ENCODE data around the gene LZTR1.

Gene LZTR1

DNA sequence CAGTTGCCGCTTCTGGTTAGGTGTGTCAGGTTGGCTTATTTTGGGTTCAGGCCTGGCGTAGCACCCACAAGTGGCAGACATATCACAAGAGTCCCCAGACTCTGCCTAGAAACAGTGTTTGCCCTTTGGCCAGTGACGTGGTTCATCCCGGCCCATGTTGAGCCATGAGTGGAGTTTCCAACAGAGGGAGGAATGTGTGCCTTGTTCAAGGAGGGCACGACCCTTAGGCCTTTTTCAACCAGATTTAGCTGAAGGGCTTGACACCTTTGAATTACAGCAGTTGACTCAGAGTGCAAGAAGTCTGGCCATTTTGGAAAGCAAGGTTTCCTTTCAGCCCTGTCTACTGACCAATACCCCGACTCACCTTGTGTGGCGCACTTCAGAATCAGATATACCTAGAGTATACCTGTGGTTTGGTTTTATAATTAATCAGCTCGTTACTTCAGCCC, 30.1 kb upstream of the LZTR1 start:
- DNase-seq (ENCODE audit: insufficient read length, low spot score), result no peak
- no peak for FAIRE-seq
- TF ChIP-seq SPI1 (IDR thresholded peaks at IDR 0.05; ENCODE audit: low read depth, low read length) (no peak), PAX5 (IDR thresholded peaks at IDR 0.05; ENCODE audit: insufficient read depth, low read length, severe bottlenecking) (no peak), POLR2A (IDR thresholded peaks at IDR 0.05; ENCODE audit: low read depth, low read length) (no peak), TAF1 (IDR thresholded peaks at IDR 0.05; ENCODE audit: low read depth, low read length) (no peak), POLR2AphosphoS5 (IDR thresholded peaks at IDR 0.05; ENCODE audit: low read depth, low read length) (no peak), POU2F2 (IDR thresholded peaks at IDR 0.05; ENCODE audit: low read depth, low read length) (no peak)

DNA sequence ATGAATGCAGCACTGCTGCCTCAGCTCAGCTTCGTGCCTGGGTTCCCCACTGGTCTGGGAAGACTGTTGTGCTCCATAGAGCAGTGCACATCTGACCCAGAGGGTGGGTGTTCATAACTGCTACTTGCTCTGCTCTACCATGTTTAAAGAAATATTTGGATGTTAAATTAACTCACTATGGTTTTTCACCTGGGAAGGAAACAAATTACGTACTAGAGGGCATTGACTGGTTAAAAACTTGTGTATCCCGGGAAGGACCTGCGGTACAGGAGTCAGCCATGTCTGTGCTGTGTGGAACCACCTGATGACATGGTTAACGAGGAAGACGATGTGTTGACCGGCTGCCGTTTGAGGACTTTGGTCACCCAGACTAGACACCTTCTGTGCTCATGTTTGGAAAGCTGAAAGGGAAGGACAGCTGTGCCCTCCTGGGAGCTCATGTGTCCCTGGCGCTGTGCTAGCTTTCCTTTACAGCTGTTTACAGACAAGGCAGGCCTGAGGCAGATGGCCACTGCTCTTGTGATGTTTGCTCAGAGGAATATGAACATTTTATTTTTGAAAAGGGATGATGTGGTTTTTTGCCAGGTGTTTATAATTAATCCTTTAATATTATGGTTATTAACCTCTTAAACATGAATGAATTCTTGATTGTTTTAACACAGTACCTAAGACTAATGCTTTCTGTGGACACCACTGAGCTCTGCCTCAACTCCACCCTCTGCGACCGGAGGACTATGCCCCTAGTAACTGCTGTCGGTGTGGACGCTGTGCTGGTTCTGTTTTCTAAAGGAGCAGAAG, 29.4 kb upstream of the LZTR1 start:
- FAIRE-seq (no peak), DNase-seq (ENCODE audit: insufficient read length, low spot score) (no peak)
- TF ChIP-seq SPI1 (IDR thresholded peaks at IDR 0.05; ENCODE audit: low read depth, low read length) (no peak), PAX5 (IDR thresholded peaks at IDR 0.05; ENCODE audit: insufficient read depth, low read length, severe bottlenecking) (no peak), POLR2AphosphoS5 (IDR thresholded peaks at IDR 0.05; ENCODE audit: low read depth, low read length) (no peak), POLR2A (IDR thresholded peaks at IDR 0.05; ENCODE audit: low read depth, low read length) (no peak), TAF1 (IDR thresholded peaks at IDR 0.05; ENCODE audit: low read depth, low read length) (no peak), POU2F2 (IDR thresholded peaks at IDR 0.05; ENCODE audit: low read depth, low read length) (no peak)

DNA sequence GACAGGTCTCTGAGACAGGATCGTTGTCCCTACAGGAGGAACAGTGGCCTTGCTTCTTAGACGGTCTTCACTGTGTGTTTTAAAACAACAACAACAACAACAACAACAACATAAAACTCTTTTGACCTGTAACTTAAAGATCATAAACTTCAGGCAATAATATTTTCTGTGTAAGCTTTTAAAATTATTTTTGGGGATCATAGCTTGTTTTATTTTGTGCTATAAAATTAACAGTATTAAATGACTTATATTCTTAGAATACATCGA, 28.8 kb upstream of the LZTR1 start:
- no peak for DNase-seq (ENCODE audit: insufficient read length, low spot score)
- no peak for FAIRE-seq
- TF ChIP-seq POLR2A (IDR thresholded peaks at IDR 0.05; ENCODE audit: low read depth, low read length), result no peak
- TF ChIP-seq POU2F2 (IDR thresholded peaks at IDR 0.05; ENCODE audit: low read depth, low read length), result no peak

DNA sequence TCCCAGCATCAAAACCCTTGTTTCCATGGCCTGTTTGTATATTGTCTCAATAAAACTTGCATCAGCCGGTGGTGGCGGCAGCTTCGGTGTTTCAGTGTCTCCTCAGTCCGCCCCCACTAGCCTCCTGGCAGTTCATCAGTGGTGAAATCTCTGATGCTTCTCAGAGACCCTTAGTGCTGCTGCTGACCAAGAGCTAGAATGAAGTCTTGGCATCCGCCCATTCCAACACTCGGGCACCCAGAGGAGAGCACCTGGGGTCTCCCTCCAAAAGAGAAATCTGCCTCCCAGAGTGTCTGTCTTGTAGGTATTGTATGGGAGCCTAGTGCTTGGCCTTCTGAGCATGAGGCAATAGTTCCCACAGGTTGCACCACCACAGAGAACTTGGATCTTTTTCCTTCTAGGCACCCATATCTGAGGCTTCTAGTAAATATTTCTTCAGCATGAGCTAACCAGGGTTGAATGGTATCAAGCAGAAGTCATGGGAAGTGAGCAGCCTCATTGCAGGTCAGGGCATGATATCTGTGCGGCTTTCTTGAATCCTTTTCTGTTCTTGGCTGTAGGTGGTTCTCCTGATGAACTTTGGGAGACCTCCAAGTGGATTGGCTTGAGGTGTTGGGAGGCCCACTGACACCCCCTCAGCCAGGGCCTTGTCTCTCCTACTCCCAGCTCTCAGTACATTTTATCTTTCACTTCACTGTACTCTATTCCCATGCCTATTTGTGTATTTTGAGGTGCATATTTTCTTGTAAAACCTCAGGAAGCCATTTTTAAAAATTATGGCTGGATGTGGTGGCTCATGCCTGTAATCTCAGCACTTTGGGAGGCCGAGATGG, 28.2 kb upstream of the LZTR1 start:
- DNase-seq (ENCODE audit: insufficient read length, low spot score), result no peak
- FAIRE-seq, result no peak
- TF ChIP-seq SPI1 (IDR thresholded peaks at IDR 0.05; ENCODE audit: low read depth, low read length) (no peak), TAF1 (IDR thresholded peaks at IDR 0.05; ENCODE audit: low read depth, low read length) (no peak), POLR2AphosphoS5 (IDR thresholded peaks at IDR 0.05; ENCODE audit: low read depth, low read length) (no peak), POLR2A (IDR thresholded peaks at IDR 0.05; ENCODE audit: low read depth, low read length) (no peak), POU2F2 (IDR thresholded peaks at IDR 0.05; ENCODE audit: low read depth, low read length) (no peak), PAX5 (IDR thresholded peaks at IDR 0.05; ENCODE audit: insufficient read depth, low read length, severe bottlenecking) (no peak)

DNA sequence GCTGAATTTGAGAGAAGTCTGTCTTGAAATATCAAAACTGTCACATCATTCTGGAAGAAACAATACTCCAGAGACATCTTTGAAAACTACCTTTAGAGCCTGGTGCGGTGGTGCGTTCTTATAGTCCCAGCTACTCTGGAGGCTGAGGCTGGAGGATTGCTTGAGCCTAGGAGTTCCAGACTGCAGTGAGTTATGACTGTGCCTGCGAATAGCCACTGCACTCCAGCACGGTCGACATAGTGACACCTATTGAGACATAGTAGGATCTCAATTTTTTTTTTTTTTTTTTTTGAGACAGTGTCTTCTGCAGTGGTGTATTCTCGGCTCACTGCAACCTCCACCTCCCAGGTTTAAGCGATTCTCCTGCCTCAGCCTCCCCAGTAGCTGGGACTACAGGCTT, 26.5 kb upstream of the LZTR1 start:
- TF ChIP-seq TAF1 (IDR thresholded peaks at IDR 0.05; ENCODE audit: low read depth, low read length), result no peak
- TF ChIP-seq PAX5 (IDR thresholded peaks at IDR 0.05; ENCODE audit: insufficient read depth, low read length, severe bottlenecking), result no peak
- no peak for TF ChIP-seq POU2F2 (IDR thresholded peaks at IDR 0.05; ENCODE audit: low read depth, low read length)
- no peak for TF ChIP-seq POLR2A (IDR thresholded peaks at IDR 0.05; ENCODE audit: low read depth, low read length)
- TF ChIP-seq POLR2AphosphoS5 (IDR thresholded peaks at IDR 0.05; ENCODE audit: low read depth, low read length), result no peak
- no peak for TF ChIP-seq SPI1 (IDR thresholded peaks at IDR 0.05; ENCODE audit: low read depth, low read length)
- FAIRE-seq, result no peak
- DNase-seq (ENCODE audit: insufficient read length, low spot score), result no peak

DNA sequence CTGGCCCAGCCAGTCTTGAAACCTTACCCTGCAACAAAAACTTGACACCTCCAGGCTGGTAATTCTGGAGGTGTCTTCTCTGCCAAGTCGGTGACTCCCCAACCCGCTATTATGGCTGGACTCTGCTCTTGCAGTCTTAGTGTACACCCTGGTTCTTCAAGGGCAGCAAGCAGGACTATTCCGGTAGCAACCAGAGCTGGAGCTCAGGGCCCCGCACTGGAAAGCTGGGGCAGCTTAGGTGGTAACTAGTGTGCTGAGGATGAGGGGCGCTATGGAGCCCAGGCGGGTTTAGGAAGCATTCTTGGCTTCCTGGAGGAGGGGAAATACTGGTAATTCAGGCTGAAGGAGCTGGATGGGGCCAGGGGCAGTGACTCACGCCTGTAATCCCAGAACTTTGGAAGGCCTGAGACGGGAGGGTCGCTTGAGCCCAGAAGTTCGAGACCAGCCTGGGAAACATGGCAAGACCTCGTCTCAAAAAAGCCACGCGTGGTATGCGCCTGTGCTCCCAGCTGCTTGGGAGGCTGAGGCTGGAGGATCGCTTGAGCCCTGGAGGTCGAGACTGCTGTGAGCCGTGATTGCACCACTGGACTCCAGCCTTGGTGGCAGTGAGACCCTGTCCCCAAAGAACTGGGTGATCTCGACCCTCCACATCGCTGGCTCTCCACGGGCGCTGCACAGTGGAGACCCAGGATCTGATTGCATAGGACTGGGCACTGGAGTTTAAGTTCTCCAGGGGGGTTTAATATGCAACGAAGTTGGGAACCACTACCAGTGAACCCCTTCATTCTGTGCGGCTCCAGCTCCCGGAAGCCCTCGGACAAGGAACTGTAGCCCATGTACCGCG, 25.6 kb upstream of the LZTR1 start:
- TF ChIP-seq POU2F2 (IDR thresholded peaks at IDR 0.05; ENCODE audit: low read depth, low read length), result no peak
- TF ChIP-seq PAX5 (IDR thresholded peaks at IDR 0.05; ENCODE audit: insufficient read depth, low read length, severe bottlenecking), result no peak
- TF ChIP-seq TAF1 (IDR thresholded peaks at IDR 0.05; ENCODE audit: low read depth, low read length), result no peak
- TF ChIP-seq POLR2A (IDR thresholded peaks at IDR 0.05; ENCODE audit: low read depth, low read length), result no peak
- no peak for TF ChIP-seq SPI1 (IDR thresholded peaks at IDR 0.05; ENCODE audit: low read depth, low read length)
- TF ChIP-seq POLR2AphosphoS5 (IDR thresholded peaks at IDR 0.05; ENCODE audit: low read depth, low read length), result no peak
- FAIRE-seq, result peak; percentile 38
- no peak for DNase-seq (ENCODE audit: insufficient read length, low spot score)

DNA sequence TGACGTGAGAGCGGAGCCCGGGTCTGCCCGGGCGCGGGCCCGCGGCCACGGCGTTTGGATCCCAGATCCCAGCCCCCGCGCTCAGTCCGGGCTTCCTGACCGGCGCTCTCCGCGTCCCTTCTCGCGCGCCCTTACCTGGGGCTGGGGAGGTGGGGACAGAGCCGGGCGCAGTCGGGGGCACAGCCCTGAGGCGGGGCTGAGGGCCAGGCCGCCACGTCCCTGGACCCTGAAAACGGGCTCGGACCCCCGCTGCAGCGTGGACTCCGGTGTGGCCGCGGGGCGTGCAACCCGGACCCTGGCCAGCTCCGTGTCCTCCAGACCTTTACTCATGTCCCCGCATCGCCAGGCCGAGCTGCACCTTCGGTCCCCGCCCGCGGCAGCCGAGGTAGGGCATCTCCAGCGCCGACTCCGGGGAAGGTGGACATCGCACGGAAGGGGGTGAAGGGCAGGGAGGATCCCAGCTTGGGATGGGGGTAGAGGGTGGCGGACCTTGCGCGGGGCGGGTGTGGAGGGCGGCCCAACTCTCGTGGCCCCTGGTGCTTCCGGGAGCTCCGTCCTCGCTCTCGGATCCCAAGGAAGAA, 24.9 kb upstream of the LZTR1 start:
- TF ChIP-seq PAX5 (IDR thresholded peaks at IDR 0.05; ENCODE audit: insufficient read depth, low read length, severe bottlenecking) (no peak), POU2F2 (IDR thresholded peaks at IDR 0.05; ENCODE audit: low read depth, low read length) (no peak), POLR2AphosphoS5 (IDR thresholded peaks at IDR 0.05; ENCODE audit: low read depth, low read length) (no peak), POLR2A (IDR thresholded peaks at IDR 0.05; ENCODE audit: low read depth, low read length) (no peak), SPI1 (IDR thresholded peaks at IDR 0.05; ENCODE audit: low read depth, low read length) (no peak)
- FAIRE-seq (no peak), DNase-seq (ENCODE audit: insufficient read length, low spot score) (no peak)

DNA sequence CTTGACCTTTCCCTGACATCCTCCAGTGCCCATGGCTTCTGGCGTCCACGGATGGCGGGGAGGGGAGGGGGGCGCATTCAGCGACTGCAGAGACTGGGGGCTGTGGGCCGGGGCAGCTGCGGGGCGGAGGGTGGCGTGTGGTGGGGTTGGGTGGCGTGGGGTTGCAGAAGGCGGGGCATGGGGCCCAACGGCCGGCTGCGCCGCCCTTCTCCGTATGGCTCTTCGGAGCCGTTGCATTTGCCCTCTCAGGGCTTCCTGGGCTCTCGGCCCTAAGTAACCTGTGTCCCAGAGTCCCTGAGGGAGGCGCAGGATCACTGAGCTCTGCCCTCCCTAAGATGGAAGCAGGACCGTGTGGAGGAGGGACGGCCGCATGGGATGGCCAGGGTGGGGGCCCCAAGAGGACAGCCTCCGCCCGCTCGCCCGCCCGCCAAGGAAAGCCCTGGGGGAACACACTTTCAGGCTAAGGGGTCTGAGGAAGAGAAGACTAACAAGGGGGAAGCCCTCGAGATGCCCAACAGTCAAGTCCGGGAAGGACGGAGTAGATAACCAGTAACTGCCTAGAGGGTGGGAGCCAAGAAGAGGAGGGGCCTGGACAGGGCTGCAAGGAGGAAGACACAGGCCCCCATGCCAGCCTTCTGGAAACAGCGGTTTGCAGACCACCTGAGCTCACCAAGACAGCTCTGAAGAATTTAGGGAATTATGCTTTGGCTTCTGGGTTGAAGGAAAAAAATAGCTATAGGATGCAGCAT, 24.2 kb upstream of the LZTR1 start:
- no peak for DNase-seq (ENCODE audit: insufficient read length, low spot score)
- FAIRE-seq, result peak; percentile 16
- TF ChIP-seq TAF1 (IDR thresholded peaks at IDR 0.05; ENCODE audit: low read depth, low read length) (no peak), POLR2A (IDR thresholded peaks at IDR 0.05; ENCODE audit: low read depth, low read length) (no peak), PAX5 (IDR thresholded peaks at IDR 0.05; ENCODE audit: insufficient read depth, low read length, severe bottlenecking) (no peak), SPI1 (IDR thresholded peaks at IDR 0.05; ENCODE audit: low read depth, low read length) (no peak), POU2F2 (IDR thresholded peaks at IDR 0.05; ENCODE audit: low read depth, low read length) (no peak), POLR2AphosphoS5 (IDR thresholded peaks at IDR 0.05; ENCODE audit: low read depth, low read length) (no peak)

Data from GM12891 (cell line).